Lower lobe of right lung (tissue), 2 donors: ENCODE results near the gene JAM3. TPM values are rescaled to one million over a fixed set of nuclear protein-coding genes. Genes with fewer than 3 reads are reported as not detected.

Experiments
- ATAC-seq, 2 donors: fragments of 200-7000 bp; cut with Tn5 transposase; one replicate each; pipeline ENCODE4 v1.9.1; 2020 to 2022; ENCODE audit warnings: mild to moderate bottlenecking in 2 of 2, moderate library complexity in 2 of 2
- DNase-seq: peaks from one replicate; pipeline ENCODE4 v3.0.0-alpha.2; 2020
- H3K27ac ChIP-seq: fragments of 200-600 bp; one replicate; pipeline ENCODE4 v1.8.0; 2022
- H3K27me3 ChIP-seq: fragments of 200-600 bp; one replicate; pipeline ENCODE4 v1.8.0; 2022; ENCODE audit warnings: low read depth
- H3K36me3 ChIP-seq: fragments of 200-600 bp; one replicate; pipeline ENCODE4 v1.8.0; 2022; ENCODE audit warnings: mild to moderate bottlenecking
- H3K4me1 ChIP-seq: fragments of 200-600 bp; one replicate; pipeline ENCODE4 v1.8.0; 2022
- H3K4me3 ChIP-seq: fragments of 200-600 bp; one replicate; pipeline ENCODE4 v1.8.0; 2022; ENCODE audit warnings: mild to moderate bottlenecking
- H3K9me3 ChIP-seq: fragments of 200-600 bp; one replicate; pipeline ENCODE4 v1.8.0; 2022
- intact Hi-C: fragments of 100-400 bp; cut with DNase I; formaldehyde crosslinking; loops from one replicate; pipeline ENCODE4 v1.11.0; 2022
- total RNA-seq: library from RNA; stranded (reverse); fragmentation: NEBNext Ultra II Directional; extraction: Animal tissue kit (Norgen Biotek cat#: 25700); gene quantifications from one replicate; pipeline ENCODE4 v1.2.1, GENCODE V29; 2021
- TF ChIP-seq, protein P1 (sequence below): fragments of 200-600 bp; IDR thresholded peaks from one replicate; pipeline ENCODE4 v1.8.0; 2022; ENCODE audit warnings: antibody characterized with exemption, mild to moderate bottlenecking
- donor health status: DM: no; HTN: yes; CAD: no; lungs with severe emphysema.

The JAM3 gene
- total RNA-seq, 1 donor from 2014 or later = 32.1 TPM

DNA sequence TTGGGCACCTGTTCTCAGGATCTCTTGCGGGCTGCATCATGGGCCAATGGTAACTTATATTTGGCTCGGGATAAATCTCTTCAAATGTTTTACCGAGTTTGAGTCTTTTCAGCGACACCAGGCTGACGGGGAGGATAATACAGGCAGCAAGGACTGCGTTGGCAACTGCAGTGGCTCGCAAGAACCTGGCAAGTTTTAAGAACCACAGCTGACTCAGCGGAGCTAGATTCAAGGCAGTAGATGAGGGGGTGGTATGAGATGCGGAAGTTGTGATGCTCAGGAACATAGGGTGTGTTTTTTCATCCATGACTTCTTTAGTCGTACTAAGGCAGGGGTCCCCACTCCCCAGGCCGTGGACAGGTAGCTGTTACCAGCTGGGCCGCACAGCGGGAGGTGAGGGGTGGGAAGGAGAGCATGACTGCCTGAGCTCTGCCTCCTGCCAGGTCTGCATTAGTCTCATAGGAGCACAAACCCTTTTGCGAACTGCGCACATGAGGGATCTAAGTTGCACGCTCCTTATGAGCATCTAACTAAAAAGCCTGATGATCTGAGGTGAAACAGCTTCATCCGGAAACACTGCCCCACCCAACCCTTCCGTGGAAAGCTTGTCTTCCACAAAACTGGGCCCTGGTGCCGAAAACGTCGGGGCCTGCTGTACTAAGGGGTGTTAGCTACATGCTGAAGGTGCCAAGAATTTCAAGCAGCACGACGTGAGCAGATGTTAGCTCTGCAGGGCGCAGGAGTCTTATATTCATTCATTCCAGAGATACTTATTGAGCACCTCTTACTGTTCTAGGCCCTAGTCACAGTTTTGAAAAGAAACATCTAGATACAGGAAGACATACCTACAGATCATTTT is 6.4 kb upstream of the JAM3 start:
- DNase-seq = no peak
- H3K27me3 ChIP-seq = no peaks in the 10 kb centered on the region
- intact Hi-C loops = no loop called here
- H3K9me3 ChIP-seq = no peaks in the 10 kb centered on the region
- no peak overlapping the region for H3K4me3 ChIP-seq
- H3K27ac ChIP-seq = peak overlapping the region; percentile 41
- peaks cover 20% of the 10 kb centered on the region for H3K4me1 ChIP-seq
- TF ChIP-seq, protein P1, sequence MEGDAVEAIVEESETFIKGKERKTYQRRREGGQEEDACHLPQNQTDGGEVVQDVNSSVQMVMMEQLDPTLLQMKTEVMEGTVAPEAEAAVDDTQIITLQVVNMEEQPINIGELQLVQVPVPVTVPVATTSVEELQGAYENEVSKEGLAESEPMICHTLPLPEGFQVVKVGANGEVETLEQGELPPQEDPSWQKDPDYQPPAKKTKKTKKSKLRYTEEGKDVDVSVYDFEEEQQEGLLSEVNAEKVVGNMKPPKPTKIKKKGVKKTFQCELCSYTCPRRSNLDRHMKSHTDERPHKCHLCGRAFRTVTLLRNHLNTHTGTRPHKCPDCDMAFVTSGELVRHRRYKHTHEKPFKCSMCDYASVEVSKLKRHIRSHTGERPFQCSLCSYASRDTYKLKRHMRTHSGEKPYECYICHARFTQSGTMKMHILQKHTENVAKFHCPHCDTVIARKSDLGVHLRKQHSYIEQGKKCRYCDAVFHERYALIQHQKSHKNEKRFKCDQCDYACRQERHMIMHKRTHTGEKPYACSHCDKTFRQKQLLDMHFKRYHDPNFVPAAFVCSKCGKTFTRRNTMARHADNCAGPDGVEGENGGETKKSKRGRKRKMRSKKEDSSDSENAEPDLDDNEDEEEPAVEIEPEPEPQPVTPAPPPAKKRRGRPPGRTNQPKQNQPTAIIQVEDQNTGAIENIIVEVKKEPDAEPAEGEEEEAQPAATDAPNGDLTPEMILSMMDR = no peak
- H3K36me3 ChIP-seq = no peaks in the 10 kb centered on the region
- no peak for ATAC-seq

DNA sequence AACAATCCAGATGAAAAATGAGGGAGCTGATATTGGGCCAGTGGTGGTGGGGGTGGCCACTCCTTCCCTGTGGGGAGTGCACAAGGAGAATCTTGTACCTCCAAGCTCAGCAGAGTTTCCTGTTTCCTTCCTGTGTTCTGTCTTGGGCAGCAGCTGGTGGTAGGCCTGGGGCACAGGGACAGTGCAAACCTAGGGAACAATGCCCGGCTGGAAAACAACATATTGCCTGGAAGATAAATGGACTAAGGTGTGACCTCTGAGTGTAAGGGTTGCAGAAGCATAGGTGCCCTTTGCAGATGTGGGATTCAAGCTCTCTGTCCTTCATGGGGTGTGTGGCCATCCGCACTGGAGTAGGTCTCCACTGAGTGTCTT is 5.8 kb upstream of the JAM3 start:
- no peak for ATAC-seq
- TF ChIP-seq, protein P1 = no peak
- peak overlapping the region; percentile 41 for H3K27ac ChIP-seq

DNA sequence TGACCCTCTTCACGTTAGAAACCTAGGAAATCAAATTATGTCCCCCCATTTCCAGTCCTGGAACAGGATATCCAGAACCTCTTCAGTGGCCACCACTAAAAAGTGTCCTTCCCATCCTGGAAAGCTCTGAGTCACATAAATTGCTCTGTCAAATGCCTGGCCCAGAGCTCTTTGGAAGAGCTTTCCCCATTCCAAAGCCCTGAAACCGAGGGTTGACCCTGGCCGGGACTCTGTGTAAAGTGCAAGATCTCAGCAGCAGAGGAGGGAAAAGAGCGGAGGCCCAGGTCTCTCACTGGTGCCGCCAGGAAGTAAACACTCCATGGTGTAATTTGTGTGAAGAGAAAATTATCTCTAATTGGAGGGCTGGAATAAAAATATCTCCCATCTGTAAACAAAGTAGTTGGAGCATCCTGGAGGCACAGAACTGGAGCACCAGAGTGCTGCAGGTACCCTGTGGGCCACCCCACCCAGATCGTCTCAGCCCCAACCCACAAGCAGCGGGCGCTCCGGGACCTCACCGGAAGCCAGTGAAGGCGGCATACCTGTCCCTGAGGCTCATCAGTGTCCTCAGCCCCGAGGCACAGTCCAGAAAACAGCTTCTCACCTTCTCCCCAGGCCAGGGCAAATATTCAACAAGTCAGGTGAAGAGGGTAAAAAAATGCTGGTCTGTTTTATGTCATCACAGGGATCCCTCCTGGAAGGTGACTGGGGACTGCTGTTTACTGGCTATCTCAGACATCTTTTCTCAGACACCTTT is 4.7 kb upstream of the JAM3 start:
- DNase-seq = no peak
- Histone ChIP-seq H3K27me3 (peaks cover 4% of the 10 kb centered on the region), H3K9me3 (no peaks in the 10 kb centered on the region), H3K27ac (no peak overlapping the region), H3K4me1 (peaks cover 20% of the 10 kb centered on the region), H3K36me3 (no peaks in the 10 kb centered on the region), H3K4me3 (no peak overlapping the region)
- ATAC-seq = no peak
- intact Hi-C loops = no loop called here
- TF ChIP-seq, protein P1 = no peak

More for the DNA sequence above, 5.8 kb upstream of the JAM3 start:
- DNase-seq = no peak
- Histone ChIP-seq H3K36me3 (no peaks in the 10 kb centered on the region), H3K9me3 (no peaks in the 10 kb centered on the region), H3K27me3 (no peaks in the 10 kb centered on the region), H3K4me3 (no peak overlapping the region), H3K4me1 (peaks cover 20% of the 10 kb centered on the region)
- intact Hi-C loops = no loop called here

DNA sequence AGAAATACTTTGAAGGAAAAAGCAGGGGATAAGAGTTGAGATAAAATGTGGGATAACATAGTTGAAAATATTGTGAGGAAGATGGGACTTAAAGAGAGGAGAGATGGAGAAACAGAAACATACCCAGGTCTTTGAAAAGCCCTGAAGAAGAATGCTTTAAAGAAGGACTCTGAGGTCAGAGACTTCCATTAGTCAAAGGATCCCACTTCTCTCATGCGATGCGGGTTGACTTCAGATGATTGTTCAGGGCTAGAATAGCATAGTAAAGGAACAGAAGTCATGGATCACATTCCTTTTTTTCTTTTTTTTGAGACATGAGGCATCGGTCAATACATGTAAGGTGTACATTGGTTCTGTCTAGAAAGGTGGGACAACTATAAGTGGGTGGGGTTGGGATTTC is 3.5 kb upstream of the JAM3 start:
- no peak overlapping the region for H3K4me3 ChIP-seq
- no peaks in the 10 kb centered on the region for H3K36me3 ChIP-seq
- ATAC-seq = no peak
- H3K27ac ChIP-seq = no peak overlapping the region
- DNase-seq = no peak
- peaks cover 13% of the 10 kb centered on the region for H3K4me1 ChIP-seq
- TF ChIP-seq, protein P1 = no peak
- H3K27me3 ChIP-seq = peaks cover 10% of the 10 kb centered on the region
- intact Hi-C loops = no loop called here
- H3K9me3 ChIP-seq = no peaks in the 10 kb centered on the region

DNA sequence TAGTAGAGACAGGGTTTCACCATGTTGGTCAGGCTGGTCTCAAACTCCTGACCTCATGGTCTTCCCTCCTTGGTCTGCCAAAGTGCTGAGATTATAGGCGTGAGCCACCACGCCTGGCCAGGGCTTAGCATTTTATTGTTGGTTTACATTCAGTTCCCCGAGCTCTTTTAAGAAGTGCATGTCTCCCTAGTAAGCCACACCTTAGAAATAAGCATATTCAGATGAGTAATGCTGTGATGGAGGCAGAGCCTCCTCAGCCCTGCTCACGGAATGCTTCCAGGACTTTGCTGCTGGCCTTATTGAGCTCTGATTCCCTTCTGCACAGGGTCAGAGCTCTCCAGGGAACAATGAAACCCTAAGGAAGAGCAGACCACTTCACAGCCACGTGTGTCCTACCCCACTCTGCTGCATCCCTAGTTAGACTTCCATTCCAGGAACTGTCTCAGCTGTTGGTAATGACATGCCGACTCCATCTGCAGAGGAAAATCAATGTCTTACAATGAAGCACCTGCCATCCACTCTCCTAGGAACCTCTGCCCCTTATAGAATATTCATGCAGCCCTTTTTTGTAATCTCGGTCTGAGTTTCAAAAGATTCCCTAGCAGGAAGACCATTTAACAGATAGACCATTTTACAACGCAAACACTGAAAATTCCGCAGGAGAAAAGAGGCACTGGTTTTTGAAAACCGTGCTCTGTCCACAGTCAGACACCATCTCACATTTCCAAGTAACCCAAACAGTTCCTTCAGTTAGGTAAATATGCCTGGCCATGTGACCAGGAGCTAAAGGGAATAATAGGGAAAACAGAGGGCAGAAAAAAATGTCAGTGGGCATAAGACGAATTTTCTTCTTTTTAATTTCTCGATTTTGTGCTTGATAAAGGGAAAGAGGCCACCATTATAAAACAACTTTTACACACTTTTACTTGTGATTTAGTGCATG is 1.7 kb upstream of the JAM3 start:
- Histone ChIP-seq H3K9me3 (no peaks in the 10 kb centered on the region), H3K27me3 (peaks cover 16% of the 10 kb centered on the region), H3K4me1 (peaks cover 7% of the 10 kb centered on the region), H3K4me3 (no peak overlapping the region), H3K36me3 (no peaks in the 10 kb centered on the region), H3K27ac (no peak overlapping the region)
- ATAC-seq (no peak), DNase-seq (no peak)
- intact Hi-C loops = no loop called here
- TF ChIP-seq, protein P1 = no peak
